Measurements from ENCODE around the gene SH3GL3.

Gene SH3GL3

DNA sequence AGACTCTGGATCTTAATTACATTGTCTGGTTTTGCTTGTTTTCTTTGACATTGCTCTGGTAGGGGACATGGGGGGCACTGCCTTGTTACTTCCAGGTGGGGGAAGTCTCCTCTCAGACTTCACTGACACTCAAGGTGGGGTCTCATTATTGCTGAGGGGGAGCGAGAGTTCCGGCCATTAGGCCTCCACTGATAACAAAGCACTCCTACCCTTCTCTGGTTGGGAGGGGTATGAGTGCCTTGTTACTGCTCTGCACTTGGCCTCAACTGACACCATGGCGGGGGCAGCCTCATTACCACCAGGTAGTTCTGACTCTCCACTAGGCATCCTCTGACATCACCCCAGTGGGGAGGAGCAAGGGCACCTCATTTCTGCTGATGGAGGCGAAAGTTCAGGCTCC, 25.7 kb downstream of the SH3GL3 start:
- DNase-seq (ENCODE audit: low read depth in 2 of 2) = no peak

DNA sequence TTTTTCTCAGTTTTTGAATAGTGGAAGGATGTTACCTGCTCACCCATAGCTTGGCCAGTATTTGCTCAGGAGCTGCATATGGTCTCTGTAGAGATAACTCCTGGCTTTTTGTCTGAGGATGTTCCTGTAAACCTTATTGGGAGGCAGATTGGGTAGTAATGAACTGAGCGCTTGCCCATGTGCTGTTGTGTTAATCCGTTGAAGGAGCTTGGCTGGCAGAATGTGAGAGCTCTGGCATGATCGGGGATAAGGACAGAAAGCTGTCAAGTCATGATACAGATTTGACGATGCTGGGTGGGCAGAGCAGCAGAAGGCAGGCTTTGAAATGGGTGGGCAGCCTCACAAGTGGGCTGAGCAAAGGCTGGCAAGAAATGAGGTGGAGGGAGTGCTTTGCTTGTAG, 27.4 kb downstream of the SH3GL3 start:
- H3K4me3 ChIP-seq (replicated peaks in 1 of 2; ENCODE audit: low read depth in 2 of 2, low read length in 2 of 2) = no peak overlapping the region
- TF ChIP-seq, protein P1, sequence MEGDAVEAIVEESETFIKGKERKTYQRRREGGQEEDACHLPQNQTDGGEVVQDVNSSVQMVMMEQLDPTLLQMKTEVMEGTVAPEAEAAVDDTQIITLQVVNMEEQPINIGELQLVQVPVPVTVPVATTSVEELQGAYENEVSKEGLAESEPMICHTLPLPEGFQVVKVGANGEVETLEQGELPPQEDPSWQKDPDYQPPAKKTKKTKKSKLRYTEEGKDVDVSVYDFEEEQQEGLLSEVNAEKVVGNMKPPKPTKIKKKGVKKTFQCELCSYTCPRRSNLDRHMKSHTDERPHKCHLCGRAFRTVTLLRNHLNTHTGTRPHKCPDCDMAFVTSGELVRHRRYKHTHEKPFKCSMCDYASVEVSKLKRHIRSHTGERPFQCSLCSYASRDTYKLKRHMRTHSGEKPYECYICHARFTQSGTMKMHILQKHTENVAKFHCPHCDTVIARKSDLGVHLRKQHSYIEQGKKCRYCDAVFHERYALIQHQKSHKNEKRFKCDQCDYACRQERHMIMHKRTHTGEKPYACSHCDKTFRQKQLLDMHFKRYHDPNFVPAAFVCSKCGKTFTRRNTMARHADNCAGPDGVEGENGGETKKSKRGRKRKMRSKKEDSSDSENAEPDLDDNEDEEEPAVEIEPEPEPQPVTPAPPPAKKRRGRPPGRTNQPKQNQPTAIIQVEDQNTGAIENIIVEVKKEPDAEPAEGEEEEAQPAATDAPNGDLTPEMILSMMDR (IDR thresholded peaks at IDR 0.05; ENCODE audit: low read depth, low read length) = no peak
- no peak for DNase-seq (ENCODE audit: low read depth in 2 of 2)

More for the DNA sequence above, 25.7 kb downstream of the SH3GL3 start:
- H3K4me3 ChIP-seq (replicated peaks in 1 of 2; ENCODE audit: low read depth in 2 of 2, low read length in 2 of 2) = no peak overlapping the region
- TF ChIP-seq, protein P1 (IDR thresholded peaks at IDR 0.05; ENCODE audit: low read depth, low read length) = no peak

DNA sequence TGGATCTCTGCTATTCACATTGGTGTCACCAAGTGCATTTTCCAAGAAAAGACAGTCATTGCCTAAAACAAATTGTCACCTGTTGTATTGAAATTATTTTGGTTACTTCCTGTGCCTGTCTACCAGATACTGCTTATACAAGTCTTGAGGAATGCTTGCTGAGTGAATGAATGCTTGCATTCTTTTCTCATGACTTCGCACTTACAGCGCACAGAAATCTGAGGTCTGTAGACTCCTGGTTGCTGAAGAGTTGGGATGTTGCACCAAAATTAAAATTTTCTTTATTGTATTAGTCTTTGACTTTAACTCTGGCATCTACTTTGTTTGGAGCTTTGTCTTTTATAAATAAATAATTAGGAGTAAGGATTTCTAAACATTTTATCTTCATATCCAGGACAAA, 28.4 kb downstream of the SH3GL3 start:
- DNase-seq (ENCODE audit: low read depth in 2 of 2) = peak; percentile 5 to 25
- no peak overlapping the region for H3K4me3 ChIP-seq (replicated peaks in 1 of 2; ENCODE audit: low read depth in 2 of 2, low read length in 2 of 2)
- TF ChIP-seq, protein P1 (IDR thresholded peaks at IDR 0.05; ENCODE audit: low read depth, low read length) = no peak

DNA sequence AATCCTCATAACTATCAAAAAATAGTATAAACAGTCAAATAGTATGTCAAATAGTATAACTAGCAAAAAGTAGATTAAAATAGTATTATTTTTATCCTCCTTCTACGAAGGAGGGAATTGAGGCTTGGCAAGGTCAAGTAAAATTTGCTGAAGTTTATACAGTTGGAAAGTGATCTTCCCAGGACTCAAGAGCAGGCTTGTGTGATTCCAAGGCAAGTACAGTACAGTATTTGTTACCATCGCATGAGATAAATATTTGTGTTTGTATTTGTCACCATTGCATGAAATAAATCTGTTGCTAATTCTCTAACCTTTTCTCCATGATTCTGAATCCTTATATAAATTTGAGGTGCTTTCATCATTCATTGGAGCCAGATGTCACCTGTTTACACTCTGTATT, 28.9 kb downstream of the SH3GL3 start:
- H3K4me3 ChIP-seq (replicated peaks in 1 of 2; ENCODE audit: low read depth in 2 of 2, low read length in 2 of 2) = no peak overlapping the region
- no peak for DNase-seq (ENCODE audit: low read depth in 2 of 2)
- TF ChIP-seq, protein P1 (IDR thresholded peaks at IDR 0.05; ENCODE audit: low read depth, low read length) = no peak

DNA sequence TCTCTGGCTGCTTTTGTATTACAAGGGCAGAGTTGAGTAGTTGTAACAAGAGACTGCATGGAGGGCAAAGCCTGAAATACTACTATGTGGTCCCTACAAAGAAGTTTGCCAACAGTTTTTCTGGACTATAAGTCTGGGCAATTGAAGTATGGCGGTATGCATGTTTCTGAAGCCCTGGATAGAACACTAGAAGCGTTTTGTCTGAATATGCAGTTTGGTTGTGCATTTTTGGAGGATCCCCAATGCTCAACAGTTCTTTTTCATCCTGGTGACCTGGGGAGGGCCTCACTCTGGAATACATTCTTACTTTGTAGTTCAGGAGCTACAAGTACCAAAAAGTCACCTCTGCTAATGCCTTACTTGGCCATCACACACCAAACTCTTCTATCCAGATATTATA, 29.6 kb downstream of the SH3GL3 start:
- no peak for DNase-seq (ENCODE audit: low read depth in 2 of 2)
- TF ChIP-seq, protein P1 (IDR thresholded peaks at IDR 0.05; ENCODE audit: low read depth, low read length) = no peak
- no peak overlapping the region for H3K4me3 ChIP-seq (replicated peaks in 1 of 2; ENCODE audit: low read depth in 2 of 2, low read length in 2 of 2)

DNA sequence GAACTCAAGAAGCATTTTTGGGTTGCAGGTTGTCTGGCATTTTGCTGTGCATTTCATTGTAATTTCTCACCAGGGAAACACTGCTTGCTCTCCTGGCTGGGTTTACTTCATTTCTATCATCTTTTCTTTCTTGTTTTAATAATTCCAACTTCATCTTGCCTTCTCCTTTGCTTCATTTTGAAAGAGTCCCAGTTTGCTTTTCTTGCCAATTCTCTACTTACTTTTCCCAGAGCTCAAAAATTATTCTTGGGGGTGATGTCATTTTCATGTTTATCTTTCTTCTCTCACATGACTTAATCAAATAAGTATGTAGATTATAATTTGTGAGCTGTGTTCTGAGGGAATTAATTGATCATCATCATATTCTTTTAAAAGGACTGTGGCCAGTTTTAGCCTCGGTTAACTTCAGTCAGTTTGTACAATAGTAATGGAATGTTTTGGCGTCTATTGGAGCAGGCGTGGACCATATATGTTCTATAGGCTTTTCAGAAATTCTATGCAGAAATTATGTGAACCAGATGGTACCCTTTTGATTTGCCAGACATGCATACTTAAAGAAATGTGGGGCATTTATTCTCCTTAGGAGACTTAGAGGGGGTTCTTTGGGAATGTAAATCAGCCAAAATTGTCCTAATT, 30.1 kb downstream of the SH3GL3 start:
- TF ChIP-seq, protein P1 (IDR thresholded peaks at IDR 0.05; ENCODE audit: low read depth, low read length) = no peak
- no peak overlapping the region for H3K4me3 ChIP-seq (replicated peaks in 1 of 2; ENCODE audit: low read depth in 2 of 2, low read length in 2 of 2)
- no peak for DNase-seq (ENCODE audit: low read depth in 2 of 2)
